Fibroblast of the aortic adventitia (primary cell): Measurements from ENCODE around the gene TREX2. TPM values are rescaled to one million over a fixed set of nuclear protein-coding genes. Genes with fewer than 3 reads are reported as not detected.

Source experiments
- DNase-seq: peaks from one replicate; pipeline ENCODE4 v3.0.0-alpha.2; 2010; ENCODE audit warnings: low read depth
- H3K4me3 ChIP-seq: 2 replicates; pipeline ENCODE4 v1.5.1; 2011; ENCODE audit warnings: low read depth, mild to moderate bottlenecking, control low read depth, low read length, moderate library complexity
- CTCF ChIP-seq: IDR thresholded peaks from 2 replicates; pipeline ENCODE4 v1.5.1; 2011; ENCODE audit warnings: mild to moderate bottlenecking, low read length, control low read depth, inconsistent platforms; ENCODE audit not compliant: insufficient read depth
- total RNA-seq: library from RNA; depleted of rRNA; stranded (reverse); fragments of >200 nt; gene quantifications from 2 replicates; pipeline ENCODE4 v1.2.3, GENCODE V29; 2012; ENCODE audit warnings: low replicate concordance

The TREX2 gene
- total RNA-seq, 1 donor: 1.3 TPM

GRCh38 chrX:153491918-153492317, 46.1 kb upstream of the TREX2 start:
- no peak overlapping the region for H3K4me3 ChIP-seq
- DNase-seq: no peak
- no peak for TF ChIP-seq CTCF

GRCh38 chrX:153491351-153491914, 45.6 kb upstream of the TREX2 start:
- no peak for DNase-seq
- no peak for TF ChIP-seq CTCF
- no peak overlapping the region for H3K4me3 ChIP-seq

- H3K4me3 ChIP-seq: no peak overlapping the region
- TF ChIP-seq CTCF: no peak
- DNase-seq: no peak
Observed at GRCh38 chrX:153490217-153490930, 44.5 kb upstream of the TREX2 start.

- peak; percentile 58 for DNase-seq
- H3K4me3 ChIP-seq: no peak overlapping the region
Observed at GRCh38 chrX:153488231-153488914, 42.5 kb upstream of the TREX2 start.

GRCh38 chrX:153487590-153488071, 41.8 kb upstream of the TREX2 start:
- H3K4me3 ChIP-seq: no peak overlapping the region
- DNase-seq: peak; percentile 34
- no peak for TF ChIP-seq CTCF

More at GRCh38 chrX:153488231-153488914, 42.5 kb upstream of the TREX2 start:
- TF ChIP-seq CTCF: no peak

- TF ChIP-seq CTCF: no peak
Observed at GRCh38 chrX:153486171-153486570, 40.3 kb upstream of the TREX2 start.

More at GRCh38 chrX:153486171-153486570, 40.3 kb upstream of the TREX2 start:
- no peak for DNase-seq
- no peak overlapping the region for H3K4me3 ChIP-seq
